Astrocyte (in vitro differentiated cells and primary cell): Measurements from ENCODE around the gene FLG2. TPM values are rescaled to one million over a fixed set of nuclear protein-coding genes. Genes with fewer than 3 reads are reported as not detected.
A peak's percentile ranks its signal among the peaks of the same experiment; 100 is the strongest.

Experiments
- DNase-seq: peaks from one replicate; pipeline ENCODE4 v3.0.0-alpha.2; 2010; ENCODE audit warnings: low read depth
- FAIRE-seq: peaks from 2 replicates; lab custom pipeline; 2011; peaks lifted over from hg19 to GRCh38; lab: Jason Lieb, UNC
- H2AFZ ChIP-seq: 2 replicates; pipeline ENCODE4 v1.6.0; 2012; ENCODE audit warnings: low read depth, low read length, inconsistent platforms
- H3K27ac ChIP-seq: 2 replicates; pipeline ENCODE4 v1.5.1; 2011; ENCODE audit warnings: low read depth, low read length, inconsistent platforms
- H3K27me3 ChIP-seq: 2 replicates; pipeline ENCODE4 v1.6.0; 2011; ENCODE audit warnings: low read length, inconsistent platforms; ENCODE audit not compliant: insufficient read depth
- H3K36me3 ChIP-seq: 2 replicates; pipeline ENCODE4 v1.5.1; 2011; ENCODE audit warnings: low read length, inconsistent platforms; ENCODE audit not compliant: insufficient read depth
- H3K4me1 ChIP-seq: 2 replicates; pipeline ENCODE4 v1.5.1; 2011; ENCODE audit warnings: low read length, inconsistent platforms; ENCODE audit not compliant: insufficient read depth
- H3K4me2 ChIP-seq: 2 replicates; pipeline ENCODE4 v1.6.0; 2012; ENCODE audit warnings: low read length, inconsistent platforms
- H3K4me3 ChIP-seq: 2 replicates; pipeline ENCODE4 v1.5.1; 2011; ENCODE audit warnings: low read depth, mild to moderate bottlenecking, low read length, inconsistent platforms; ENCODE audit not compliant: insufficient read depth
- H3K79me2 ChIP-seq: 2 replicates; pipeline ENCODE4 v1.6.0; 2012; ENCODE audit warnings: mild to moderate bottlenecking, low read length, inconsistent platforms; ENCODE audit not compliant: insufficient read depth
- H3K9ac ChIP-seq: 2 replicates; pipeline ENCODE4 v1.6.0; 2012; ENCODE audit warnings: mild to moderate bottlenecking, low read length, inconsistent platforms
- H3K9me3 ChIP-seq: 2 replicates; pipeline ENCODE4 v1.5.1; 2012; ENCODE audit warnings: low read depth, mild to moderate bottlenecking, low read length, inconsistent platforms; ENCODE audit not compliant: insufficient read depth
- H4K20me1 ChIP-seq: 2 replicates; pipeline ENCODE4 v1.6.0; 2012; ENCODE audit warnings: low read length, inconsistent platforms; ENCODE audit not compliant: insufficient read depth
- H3K27ac Mint-ChIP-seq: one replicate; pipeline ENCODE4 v1.8.0; 2021; ENCODE audit warnings: mild to moderate bottlenecking, mixed read lengths; ENCODE audit not compliant: unreplicated experiment
- H3K27me3 Mint-ChIP-seq: one replicate; pipeline ENCODE4 v1.8.0; 2021; ENCODE audit warnings: low read depth, mixed read lengths; ENCODE audit not compliant: unreplicated experiment
- H3K36me3 Mint-ChIP-seq: one replicate; pipeline ENCODE4 v1.8.0; 2021; ENCODE audit warnings: low read depth, mixed read lengths; ENCODE audit not compliant: unreplicated experiment
- H3K4me1 Mint-ChIP-seq: one replicate; pipeline ENCODE4 v1.8.0; 2021; ENCODE audit warnings: low read depth, mixed read lengths; ENCODE audit not compliant: unreplicated experiment
- H3K4me3 Mint-ChIP-seq: one replicate; pipeline ENCODE4 v1.8.0; 2021; ENCODE audit warnings: mild to moderate bottlenecking, moderate library complexity, mixed read lengths; ENCODE audit not compliant: unreplicated experiment
- H3K9me3 Mint-ChIP-seq: one replicate; pipeline ENCODE4 v1.8.0; 2021; ENCODE audit warnings: mild to moderate bottlenecking, mixed read lengths; ENCODE audit not compliant: unreplicated experiment
- EZH2 ChIP-seq: IDR thresholded peaks from 2 replicates; pipeline ENCODE4 v1.6.1; 2012; ENCODE audit warnings: mild to moderate bottlenecking, low read length, inconsistent platforms; ENCODE audit not compliant: insufficient read depth
- total RNA-seq: library from RNA; stranded (reverse); gene quantifications from 2 replicates; pipeline ENCODE4 v1.2.1, GENCODE V29; 2021
- TF ChIP-seq, protein P1 (sequence below): IDR thresholded peaks from 2 replicates; pipeline ENCODE4 v1.5.1; 2011; ENCODE audit warnings: low read depth, mild to moderate bottlenecking, inconsistent platforms, low read length, moderate library complexity; ENCODE audit not compliant: insufficient read depth

The FLG2 gene
- total RNA-seq, 1 donor from 2014 or later = not detected

DNA sequence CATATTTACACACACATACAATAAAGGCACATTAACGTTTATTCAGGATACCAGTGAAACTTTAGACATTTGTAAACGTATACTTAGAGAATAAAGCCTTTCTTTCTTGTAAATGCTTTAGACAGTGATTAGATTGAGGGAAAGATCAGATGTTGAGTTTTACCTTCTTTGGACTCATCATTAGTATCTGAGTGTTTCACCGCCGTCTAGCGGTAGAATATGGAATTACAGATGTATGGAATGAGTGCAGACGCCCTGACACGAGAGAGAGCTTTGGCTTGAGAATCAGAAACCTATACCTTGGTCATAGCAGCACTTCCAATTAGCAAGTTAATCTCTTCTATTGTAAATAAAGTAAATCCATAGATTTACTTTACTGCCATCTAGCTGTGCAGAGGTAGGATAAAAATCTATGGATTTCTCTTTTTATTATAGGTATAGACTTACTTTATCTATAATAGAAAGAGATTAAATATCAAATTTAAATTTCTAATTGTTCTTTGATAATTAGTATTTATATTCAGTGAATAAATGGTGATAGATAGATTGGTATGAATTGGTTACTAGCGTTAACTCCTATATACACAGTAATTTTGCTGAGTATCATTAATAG lies 12.6 kb downstream of the FLG2 start:
- Histone ChIP-seq H2AFZ (no peak overlapping the region), H4K20me1 (no peaks in the 10 kb centered on the region), H3K9ac (no peak overlapping the region), H3K27ac (no peak overlapping the region), H3K4me1 (no peaks in the 10 kb centered on the region), H3K79me2 (no peaks in the 10 kb centered on the region), H3K4me3 (no peak overlapping the region), H3K27me3 (no peaks in the 10 kb centered on the region), H3K36me3 (no peaks in the 10 kb centered on the region), H3K4me2 (no peak overlapping the region), H3K9me3 (no peaks in the 10 kb centered on the region)
- TF ChIP-seq, protein P1, sequence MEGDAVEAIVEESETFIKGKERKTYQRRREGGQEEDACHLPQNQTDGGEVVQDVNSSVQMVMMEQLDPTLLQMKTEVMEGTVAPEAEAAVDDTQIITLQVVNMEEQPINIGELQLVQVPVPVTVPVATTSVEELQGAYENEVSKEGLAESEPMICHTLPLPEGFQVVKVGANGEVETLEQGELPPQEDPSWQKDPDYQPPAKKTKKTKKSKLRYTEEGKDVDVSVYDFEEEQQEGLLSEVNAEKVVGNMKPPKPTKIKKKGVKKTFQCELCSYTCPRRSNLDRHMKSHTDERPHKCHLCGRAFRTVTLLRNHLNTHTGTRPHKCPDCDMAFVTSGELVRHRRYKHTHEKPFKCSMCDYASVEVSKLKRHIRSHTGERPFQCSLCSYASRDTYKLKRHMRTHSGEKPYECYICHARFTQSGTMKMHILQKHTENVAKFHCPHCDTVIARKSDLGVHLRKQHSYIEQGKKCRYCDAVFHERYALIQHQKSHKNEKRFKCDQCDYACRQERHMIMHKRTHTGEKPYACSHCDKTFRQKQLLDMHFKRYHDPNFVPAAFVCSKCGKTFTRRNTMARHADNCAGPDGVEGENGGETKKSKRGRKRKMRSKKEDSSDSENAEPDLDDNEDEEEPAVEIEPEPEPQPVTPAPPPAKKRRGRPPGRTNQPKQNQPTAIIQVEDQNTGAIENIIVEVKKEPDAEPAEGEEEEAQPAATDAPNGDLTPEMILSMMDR = peak; percentile 86
- TF ChIP-seq EZH2 = no peak
- Mint-ChIP-seq H3K4me3 (no peak overlapping the region), H3K4me1 (no peaks in the 10 kb centered on the region), H3K36me3 (peaks cover 4% of the 10 kb centered on the region), H3K27me3 (peaks cover 2% of the 10 kb centered on the region), H3K9me3 (peaks cover 2% of the 10 kb centered on the region), H3K27ac (no peak overlapping the region)
- no peak for FAIRE-seq
- peak; percentile 18 for DNase-seq

DNA sequence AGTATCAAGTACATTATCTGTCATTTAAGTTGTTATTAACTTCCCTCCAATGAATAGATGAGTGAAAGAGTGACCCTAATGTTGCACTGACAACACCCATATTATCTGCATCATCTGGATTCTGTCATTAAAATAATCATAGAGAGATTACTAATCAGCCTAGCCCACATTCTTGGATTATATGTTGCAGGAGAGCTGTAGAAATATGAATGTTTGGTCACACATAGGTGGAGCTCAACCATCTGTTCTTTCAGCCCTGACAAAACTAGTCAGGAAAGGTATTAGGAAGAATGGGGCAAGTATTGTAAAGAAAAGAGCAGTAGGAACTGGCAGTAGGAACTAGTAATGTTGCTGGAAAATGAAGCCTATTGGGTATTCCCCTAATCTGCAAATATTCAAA lies 15.4 kb downstream of the FLG2 start:
- Mint-ChIP-seq H3K27ac (no peak overlapping the region), H3K36me3 (no peaks in the 10 kb centered on the region), H3K27me3 (peaks cover 2% of the 10 kb centered on the region), H3K4me1 (no peaks in the 10 kb centered on the region), H3K9me3 (no peaks in the 10 kb centered on the region), H3K4me3 (no peak overlapping the region)
- Histone ChIP-seq H4K20me1 (no peaks in the 10 kb centered on the region), H3K9me3 (no peaks in the 10 kb centered on the region), H3K4me3 (no peak overlapping the region), H3K4me1 (no peaks in the 10 kb centered on the region), H3K36me3 (no peaks in the 10 kb centered on the region), H3K27ac (no peak overlapping the region), H3K79me2 (no peaks in the 10 kb centered on the region), H2AFZ (no peak overlapping the region), H3K4me2 (no peak overlapping the region), H3K27me3 (no peaks in the 10 kb centered on the region), H3K9ac (no peak overlapping the region)
- peak; percentile 56 for FAIRE-seq
- DNase-seq = no peak
- no peak for TF ChIP-seq EZH2
- TF ChIP-seq, protein P1 = no peak

DNA sequence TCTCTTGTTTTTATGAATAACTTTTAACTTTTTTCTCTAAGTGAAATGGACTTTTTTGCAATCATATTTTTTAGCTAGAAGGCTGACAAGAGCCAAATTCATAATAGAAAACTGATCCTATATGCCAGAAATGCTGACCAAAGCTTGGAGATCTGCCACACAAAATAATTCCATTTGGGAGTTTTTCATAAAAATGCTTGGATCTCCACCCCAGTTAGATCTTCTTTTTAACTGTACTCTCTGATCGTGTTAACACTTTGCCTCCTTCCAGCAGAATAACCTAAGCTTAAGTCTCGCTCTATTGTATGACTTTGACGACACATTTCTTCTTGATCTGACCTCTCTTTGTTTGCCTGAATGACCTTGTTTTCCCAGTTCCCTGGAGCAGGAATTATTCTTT lies 16.8 kb downstream of the FLG2 start:
- peak; percentile 17 for FAIRE-seq
- H3K9me3 ChIP-seq = no peaks in the 10 kb centered on the region
- no peak overlapping the region for H3K9ac ChIP-seq

More for the DNA sequence above, 16.8 kb downstream of the FLG2 start:
- Mint-ChIP-seq H3K36me3 (no peaks in the 10 kb centered on the region), H3K27me3 (peaks cover 2% of the 10 kb centered on the region), H3K4me1 (no peaks in the 10 kb centered on the region), H3K9me3 (no peaks in the 10 kb centered on the region), H3K4me3 (no peak overlapping the region), H3K27ac (no peak overlapping the region)
- H3K79me2 ChIP-seq = no peaks in the 10 kb centered on the region
- H2AFZ ChIP-seq = no peak overlapping the region
- H3K4me3 ChIP-seq = no peak overlapping the region
- H3K27me3 ChIP-seq = no peaks in the 10 kb centered on the region
- no peaks in the 10 kb centered on the region for H3K4me1 ChIP-seq
- no peak for DNase-seq
- H3K27ac ChIP-seq = no peak overlapping the region
- H3K36me3 ChIP-seq = no peaks in the 10 kb centered on the region
- TF ChIP-seq, protein P1 = no peak
- no peak for TF ChIP-seq EZH2
- no peaks in the 10 kb centered on the region for H4K20me1 ChIP-seq
- no peak overlapping the region for H3K4me2 ChIP-seq
